GM23338 (cell line): ENCODE data around the gene AOPEP. TPM values are rescaled to one million over a fixed set of nuclear protein-coding genes. Genes with fewer than 3 reads are reported as not detected.
A peak's percentile ranks its signal among the peaks of the same experiment; 100 is the strongest.
"Not testable (repeated sequence)": the region's sequence is repeated elsewhere in the genome, so short reads cannot be mapped to it uniquely, and the experiment has no call there.

Experiments used
- ATAC-seq: fragments of 200-7000 bp; cut with Tn5 transposase; 3 replicates; pipeline ENCODE4 v1.9.1; 2020
- DNase-seq: peaks from one replicate; pipeline ENCODE4 v3.0.0-alpha.2; 2015; ENCODE audit warnings: low spot score
- H2AFZ ChIP-seq: fragments of 200-600 bp; sonication (generic); 2 replicates; pipeline ENCODE4 v1.8.0; 2016; ENCODE audit warnings: antibody characterized with exemption, mild to moderate bottlenecking, moderate library complexity
- H3F3A ChIP-seq: fragments of 200-600 bp; sonication (generic); replicated peaks from 2 replicates; pipeline ENCODE4 v1.8.0; 2017; ENCODE audit warnings: antibody characterized with exemption, mixed run types, low read depth
- H3K27ac ChIP-seq: fragments of 200-600 bp; sonication (generic); 2 replicates; pipeline ENCODE4 v1.6.1; 2016; ENCODE audit warnings: low read depth
- H3K27me3 ChIP-seq: fragments of 200-600 bp; sonication (generic); 2 replicates; pipeline ENCODE4 v1.8.0; 2016; ENCODE audit warnings: mild to moderate bottlenecking, mixed run types, moderate library complexity; ENCODE audit not compliant: insufficient read depth
- H3K36me3 ChIP-seq: fragments of 200-600 bp; sonication (generic); 2 replicates; pipeline ENCODE4 v1.8.0; 2016; ENCODE audit warnings: mild to moderate bottlenecking; ENCODE audit not compliant: insufficient read depth
- H3K4me1 ChIP-seq: fragments of 200-600 bp; sonication (generic); 2 replicates; pipeline ENCODE4 v1.8.0; 2016; ENCODE audit warnings: mild to moderate bottlenecking, moderate library complexity; ENCODE audit not compliant: insufficient read depth
- H3K4me2 ChIP-seq: fragments of 200-600 bp; sonication (generic); 2 replicates; pipeline ENCODE4 v1.7.1; 2017; ENCODE audit warnings: mixed run types
- H3K4me3 ChIP-seq: fragments of 200-600 bp; sonication (generic); 2 replicates; pipeline ENCODE4 v1.6.1; 2016; ENCODE audit warnings: mixed run types
- H3K79me2 ChIP-seq: fragments of 200-600 bp; sonication (generic); replicated peaks from 2 replicates; pipeline ENCODE4 v1.8.0; 2017; ENCODE audit warnings: mild to moderate bottlenecking; ENCODE audit not compliant: insufficient read depth
- H3K9me2 ChIP-seq: fragments of 200-600 bp; sonication (generic); 2 replicates; pipeline ENCODE4 v1.8.0; 2017; ENCODE audit not compliant: insufficient read depth
- H4K20me1 ChIP-seq: fragments of 200-600 bp; sonication (generic); replicated peaks from 2 replicates; pipeline ENCODE4 v1.8.0; 2017; ENCODE audit warnings: mild to moderate bottlenecking; ENCODE audit not compliant: insufficient read depth
- H3K27ac Mint-ChIP-seq: 2 replicates; pipeline ENCODE4 v1.8.0; 2020; ENCODE audit warnings: inconsistent platforms, mild to moderate bottlenecking, moderate library complexity, mixed read lengths
- H3K27me3 Mint-ChIP-seq: 3 replicates; pipeline ENCODE4 v1.8.0; 2022; ENCODE audit warnings: low read depth, mild to moderate bottlenecking, moderate library complexity, mixed read lengths, inconsistent platforms; ENCODE audit not compliant: insufficient read depth, poor library complexity
- H3K36me3 Mint-ChIP-seq: 3 replicates; pipeline ENCODE4 v1.8.0; 2021; ENCODE audit warnings: low read depth, mild to moderate bottlenecking, inconsistent platforms, moderate library complexity, mixed read lengths
- H3K4me1 Mint-ChIP-seq: 3 replicates; pipeline ENCODE4 v1.8.0; 2020; ENCODE audit warnings: mild to moderate bottlenecking, inconsistent platforms, mixed read lengths
- H3K4me3 Mint-ChIP-seq: 3 replicates; pipeline ENCODE4 v1.8.0; 2021; ENCODE audit warnings: moderate library complexity, mild to moderate bottlenecking, inconsistent platforms, mixed read lengths
- H3K9me3 Mint-ChIP-seq: 3 replicates; pipeline ENCODE4 v1.8.0; 2020; ENCODE audit warnings: moderate library complexity, mild to moderate bottlenecking, inconsistent platforms, mixed read lengths
- JUNB ChIP-seq: IDR thresholded peaks from one replicate; pipeline ENCODE4 v1.6.1; 2016; ENCODE audit warnings: antibody characterized with exemption; ENCODE audit not compliant: unreplicated experiment
- NANOG ChIP-seq: IDR thresholded peaks from 2 replicates; pipeline ENCODE4 v1.6.1; 2016; ENCODE audit warnings: antibody characterized with exemption, borderline replicate concordance
- ZNF114 ChIP-seq: fragments of 250-450 bp; sonication (Bioruptor Pico); IDR thresholded peaks from 2 replicates; pipeline ENCODE4 v1.5.0; 2020; ENCODE audit warnings: mild to moderate bottlenecking, moderate library complexity
- ZNF331 ChIP-seq: fragments of 250-450 bp; sonication (Bioruptor Pico); IDR thresholded peaks from 2 replicates; pipeline ENCODE4 v1.5.0; 2020; ENCODE audit warnings: low read depth, mild to moderate bottlenecking, moderate library complexity
- polyA plus RNA-seq: library from polyadenylated mRNA; unstranded; fragments of >200 nt; fragmentation: Nextera tagmentation; extraction: Ambion mirVana; gene quantifications from 2 replicates; pipeline ENCODE4 v1.2.1, GENCODE V29; 2016
- total RNA-seq: library from RNA; depleted of rRNA; stranded (reverse); fragments of >200 nt; shearing (Covaris generic); gene quantifications from 2 replicates; pipeline ENCODE4 v1.2.3, GENCODE V29; 2014
- TF ChIP-seq, protein P1 (sequence below), 2 experiments: fragments of 200-600 bp in 1 of 2; sonication (generic) in 1 of 2; conservative IDR thresholded peaks; 2 replicates each; pipeline versions ENCODE4 v1.5.1 to v1.6.1; 2016 to 2017; ENCODE audit warnings: antibody characterized with exemption in 2 of 2, low read depth in 2 of 2, mild to moderate bottlenecking in 2 of 2, moderate library complexity in 1 of 2
- TF ChIP-seq, protein P2 (sequence below): IDR thresholded peaks from 2 replicates; pipeline ENCODE4 v1.6.1; 2016; ENCODE audit warnings: antibody characterized with exemption
- TF ChIP-seq, protein P3 (sequence below): fragments of 250-450 bp; sonication (Bioruptor Pico); IDR thresholded peaks from 2 replicates; pipeline ENCODE4 v1.5.0; 2020; ENCODE audit warnings: mild to moderate bottlenecking, moderate library complexity

The AOPEP gene
- total and polyA plus RNA-seq, 2 experiments from 2014 or later = 7.0 to 16.5 TPM

DNA sequence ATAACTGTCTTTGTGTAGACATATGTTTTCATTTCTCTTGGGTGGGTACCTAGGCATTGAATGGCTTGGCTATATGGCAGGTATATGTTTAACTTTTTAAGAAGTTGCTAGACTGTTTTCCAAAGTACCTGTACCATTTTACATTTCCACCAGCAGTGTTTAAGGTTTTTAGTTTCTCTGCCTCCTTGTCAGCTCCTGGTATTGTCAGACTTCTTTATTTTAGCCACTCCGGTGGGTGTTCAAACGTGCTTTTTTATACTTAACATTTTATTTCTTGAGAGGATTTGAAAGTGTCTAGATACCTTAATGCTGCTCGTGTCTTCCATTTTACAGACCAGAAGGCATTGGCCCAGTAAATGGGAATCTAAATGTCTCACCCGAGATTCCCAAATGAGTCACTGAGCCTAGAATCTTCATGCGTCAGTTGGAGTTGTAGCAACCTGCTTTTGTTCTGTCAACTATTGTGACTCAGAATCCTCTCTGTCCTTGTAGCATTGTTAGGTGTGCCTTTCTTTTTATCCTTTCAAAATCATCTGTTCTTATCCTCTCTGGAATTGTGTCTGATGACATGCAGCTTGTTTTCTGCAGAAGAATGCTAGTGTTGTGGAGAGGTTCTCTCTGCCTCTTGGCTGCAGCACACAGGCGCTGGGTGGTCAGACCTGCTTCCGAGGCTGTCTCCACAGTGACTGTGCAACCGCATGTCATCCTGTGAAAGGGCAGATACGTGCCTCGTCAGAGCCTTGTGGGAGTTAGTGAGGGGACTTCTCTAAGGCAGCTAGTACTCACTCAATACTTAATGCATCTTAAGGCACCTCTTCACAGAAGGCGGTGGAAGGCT, 291.8 kb downstream of the AOPEP start:
- Histone ChIP-seq H3K36me3 (0 out of 2 replicates have a peak, but pooled peaks cover 3% of the 10 kb centered on the region), H3K4me2 (no peak overlapping the region)
- no peak; the same call in 2 of the 3 replicates for ATAC-seq

DNA sequence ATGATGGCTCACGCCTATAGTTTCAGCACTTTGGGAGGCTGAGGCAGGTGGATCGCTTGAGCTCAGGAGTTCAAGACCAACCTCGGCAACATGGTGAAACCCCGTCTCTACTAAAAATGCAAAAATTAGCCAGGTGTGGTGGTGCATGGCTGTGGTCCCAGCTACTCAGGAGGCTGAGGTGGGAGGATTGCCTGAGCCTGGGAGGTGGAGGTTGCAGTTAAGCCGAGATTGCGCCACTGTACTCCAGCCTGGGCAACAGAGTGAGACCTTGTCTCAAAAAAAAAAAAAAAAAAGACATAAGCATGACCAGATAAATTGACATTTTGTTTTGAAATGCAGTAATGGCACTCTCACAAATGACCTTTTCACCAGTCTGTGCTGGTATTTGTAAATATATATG, 294.1 kb downstream of the AOPEP start:
- H4K20me1 ChIP-seq, H3K27me3 Mint-ChIP-seq, H3K4me2 ChIP-seq, H3K9me2 ChIP-seq, H3K36me3 ChIP-seq, H3K4me1 ChIP-seq, H3K79me2 ChIP-seq, H3F3A ChIP-seq, H3K27me3 ChIP-seq, H3K27ac ChIP-seq, H2AFZ ChIP-seq, H3K36me3 Mint-ChIP-seq, H3K4me3 Mint-ChIP-seq, ATAC-seq, DNase-seq, H3K27ac Mint-ChIP-seq, H3K4me3 ChIP-seq, H3K9me3 Mint-ChIP-seq: not testable (repeated sequence)
- peaks cover 11% of the 10 kb centered on the region; the same call in 2 of the 3 replicates for H3K4me1 Mint-ChIP-seq

More for the DNA sequence above, 291.8 kb downstream of the AOPEP start:
- no peak overlapping the region for H3K4me3 ChIP-seq
- no peaks in the 10 kb centered on the region for H3K27me3 ChIP-seq
- no peaks in the 10 kb centered on the region for H4K20me1 ChIP-seq
- Mint-ChIP-seq H3K36me3 (no peaks in the 10 kb centered on the region; the same call in 2 of the 3 replicates), H3K4me3 (no peak overlapping the region), H3K27ac (no peak overlapping the region), H3K4me1 (no peaks in the 10 kb centered on the region), H3K27me3 (no peaks in the 10 kb centered on the region), H3K9me3 (no peaks in the 10 kb centered on the region)
- no peaks in the 10 kb centered on the region for H3K9me2 ChIP-seq
- H3F3A ChIP-seq = no peaks in the 10 kb centered on the region
- no peaks in the 10 kb centered on the region for H3K79me2 ChIP-seq
- H3K4me1 ChIP-seq = no peaks in the 10 kb centered on the region
- TF ChIP-seq, protein P1, sequence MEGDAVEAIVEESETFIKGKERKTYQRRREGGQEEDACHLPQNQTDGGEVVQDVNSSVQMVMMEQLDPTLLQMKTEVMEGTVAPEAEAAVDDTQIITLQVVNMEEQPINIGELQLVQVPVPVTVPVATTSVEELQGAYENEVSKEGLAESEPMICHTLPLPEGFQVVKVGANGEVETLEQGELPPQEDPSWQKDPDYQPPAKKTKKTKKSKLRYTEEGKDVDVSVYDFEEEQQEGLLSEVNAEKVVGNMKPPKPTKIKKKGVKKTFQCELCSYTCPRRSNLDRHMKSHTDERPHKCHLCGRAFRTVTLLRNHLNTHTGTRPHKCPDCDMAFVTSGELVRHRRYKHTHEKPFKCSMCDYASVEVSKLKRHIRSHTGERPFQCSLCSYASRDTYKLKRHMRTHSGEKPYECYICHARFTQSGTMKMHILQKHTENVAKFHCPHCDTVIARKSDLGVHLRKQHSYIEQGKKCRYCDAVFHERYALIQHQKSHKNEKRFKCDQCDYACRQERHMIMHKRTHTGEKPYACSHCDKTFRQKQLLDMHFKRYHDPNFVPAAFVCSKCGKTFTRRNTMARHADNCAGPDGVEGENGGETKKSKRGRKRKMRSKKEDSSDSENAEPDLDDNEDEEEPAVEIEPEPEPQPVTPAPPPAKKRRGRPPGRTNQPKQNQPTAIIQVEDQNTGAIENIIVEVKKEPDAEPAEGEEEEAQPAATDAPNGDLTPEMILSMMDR (conservative IDR thresholded peaks at IDR 0.05; ENCODE audit: low read depth in 2 of 2) = no peak
- no peak for TF ChIP-seq JUNB
- TF ChIP-seq, protein P2, sequence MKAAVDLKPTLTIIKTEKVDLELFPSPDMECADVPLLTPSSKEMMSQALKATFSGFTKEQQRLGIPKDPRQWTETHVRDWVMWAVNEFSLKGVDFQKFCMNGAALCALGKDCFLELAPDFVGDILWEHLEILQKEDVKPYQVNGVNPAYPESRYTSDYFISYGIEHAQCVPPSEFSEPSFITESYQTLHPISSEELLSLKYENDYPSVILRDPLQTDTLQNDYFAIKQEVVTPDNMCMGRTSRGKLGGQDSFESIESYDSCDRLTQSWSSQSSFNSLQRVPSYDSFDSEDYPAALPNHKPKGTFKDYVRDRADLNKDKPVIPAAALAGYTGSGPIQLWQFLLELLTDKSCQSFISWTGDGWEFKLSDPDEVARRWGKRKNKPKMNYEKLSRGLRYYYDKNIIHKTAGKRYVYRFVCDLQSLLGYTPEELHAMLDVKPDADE = no peak
- TF ChIP-seq ZNF331 (CRISPR knock-in tag) = no peak
- TF ChIP-seq, protein P3, sequence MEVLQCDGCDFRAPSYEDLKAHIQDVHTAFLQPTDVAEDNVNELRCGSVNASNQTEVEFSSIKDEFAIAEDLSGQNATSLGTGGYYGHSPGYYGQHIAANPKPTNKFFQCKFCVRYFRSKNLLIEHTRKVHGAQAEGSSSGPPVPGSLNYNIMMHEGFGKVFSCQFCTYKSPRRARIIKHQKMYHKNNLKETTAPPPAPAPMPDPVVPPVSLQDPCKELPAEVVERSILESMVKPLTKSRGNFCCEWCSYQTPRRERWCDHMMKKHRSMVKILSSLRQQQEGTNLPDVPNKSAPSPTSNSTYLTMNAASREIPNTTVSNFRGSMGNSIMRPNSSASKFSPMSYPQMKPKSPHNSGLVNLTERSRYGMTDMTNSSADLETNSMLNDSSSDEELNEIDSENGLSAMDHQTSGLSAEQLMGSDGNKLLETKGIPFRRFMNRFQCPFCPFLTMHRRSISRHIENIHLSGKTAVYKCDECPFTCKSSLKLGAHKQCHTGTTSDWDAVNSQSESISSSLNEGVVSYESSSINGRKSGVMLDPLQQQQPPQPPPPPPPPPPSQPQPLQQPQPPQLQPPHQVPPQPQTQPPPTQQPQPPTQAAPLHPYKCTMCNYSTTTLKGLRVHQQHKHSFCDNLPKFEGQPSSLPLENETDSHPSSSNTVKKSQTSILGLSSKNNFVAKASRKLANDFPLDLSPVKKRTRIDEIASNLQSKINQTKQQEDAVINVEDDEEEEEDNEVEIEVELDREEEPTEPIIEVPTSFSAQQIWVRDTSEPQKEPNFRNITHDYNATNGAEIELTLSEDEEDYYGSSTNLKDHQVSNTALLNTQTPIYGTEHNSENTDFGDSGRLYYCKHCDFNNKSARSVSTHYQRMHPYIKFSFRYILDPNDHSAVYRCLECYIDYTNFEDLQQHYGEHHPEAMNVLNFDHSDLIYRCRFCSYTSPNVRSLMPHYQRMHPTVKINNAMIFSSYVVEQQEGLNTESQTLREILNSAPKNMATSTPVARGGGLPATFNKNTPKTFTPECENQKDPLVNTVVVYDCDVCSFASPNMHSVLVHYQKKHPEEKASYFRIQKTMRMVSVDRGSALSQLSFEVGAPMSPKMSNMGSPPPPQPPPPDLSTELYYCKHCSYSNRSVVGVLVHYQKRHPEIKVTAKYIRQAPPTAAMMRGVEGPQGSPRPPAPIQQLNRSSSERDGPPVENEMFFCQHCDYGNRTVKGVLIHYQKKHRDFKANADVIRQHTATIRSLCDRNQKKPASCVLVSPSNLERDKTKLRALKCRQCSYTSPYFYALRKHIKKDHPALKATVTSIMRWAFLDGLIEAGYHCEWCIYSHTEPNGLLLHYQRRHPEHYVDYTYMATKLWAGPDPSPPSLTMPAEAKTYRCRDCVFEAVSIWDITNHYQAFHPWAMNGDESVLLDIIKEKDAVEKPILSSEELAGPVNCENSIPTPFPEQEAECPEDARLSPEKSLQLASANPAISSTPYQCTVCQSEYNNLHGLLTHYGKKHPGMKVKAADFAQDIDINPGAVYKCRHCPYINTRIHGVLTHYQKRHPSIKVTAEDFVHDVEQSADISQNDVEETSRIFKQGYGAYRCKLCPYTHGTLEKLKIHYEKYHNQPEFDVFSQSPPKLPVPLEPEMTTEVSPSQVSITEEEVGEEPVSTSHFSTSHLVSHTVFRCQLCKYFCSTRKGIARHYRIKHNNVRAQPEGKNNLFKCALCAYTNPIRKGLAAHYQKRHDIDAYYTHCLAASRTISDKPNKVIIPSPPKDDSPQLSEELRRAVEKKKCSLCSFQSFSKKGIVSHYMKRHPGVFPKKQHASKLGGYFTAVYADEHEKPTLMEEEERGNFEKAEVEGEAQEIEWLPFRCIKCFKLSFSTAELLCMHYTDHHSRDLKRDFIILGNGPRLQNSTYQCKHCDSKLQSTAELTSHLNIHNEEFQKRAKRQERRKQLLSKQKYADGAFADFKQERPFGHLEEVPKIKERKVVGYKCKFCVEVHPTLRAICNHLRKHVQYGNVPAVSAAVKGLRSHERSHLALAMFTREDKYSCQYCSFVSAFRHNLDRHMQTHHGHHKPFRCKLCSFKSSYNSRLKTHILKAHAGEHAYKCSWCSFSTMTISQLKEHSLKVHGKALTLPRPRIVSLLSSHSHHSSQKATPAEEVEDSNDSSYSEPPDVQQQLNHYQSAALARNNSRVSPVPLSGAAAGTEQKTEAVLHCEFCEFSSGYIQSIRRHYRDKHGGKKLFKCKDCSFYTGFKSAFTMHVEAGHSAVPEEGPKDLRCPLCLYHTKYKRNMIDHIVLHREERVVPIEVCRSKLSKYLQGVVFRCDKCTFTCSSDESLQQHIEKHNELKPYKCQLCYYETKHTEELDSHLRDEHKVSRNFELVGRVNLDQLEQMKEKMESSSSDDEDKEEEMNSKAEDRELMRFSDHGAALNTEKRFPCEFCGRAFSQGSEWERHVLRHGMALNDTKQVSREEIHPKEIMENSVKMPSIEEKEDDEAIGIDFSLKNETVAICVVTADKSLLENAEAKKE (CRISPR knock-in tag) = no peak
- TF ChIP-seq ZNF114 = no peak
- TF ChIP-seq NANOG = no peak
- no peak overlapping the region for H2AFZ ChIP-seq
- peak; percentile 20 for DNase-seq
- no peak overlapping the region for H3K27ac ChIP-seq
